Measurements from ENCODE around the gene PSMG3. TPM values are rescaled to one million over a fixed set of nuclear protein-coding genes. Genes with fewer than 3 reads are reported as not detected.

PSMG3 gene
- total RNA-seq, 1 donor from 2014 or later: 11.2 TPM

DNA sequence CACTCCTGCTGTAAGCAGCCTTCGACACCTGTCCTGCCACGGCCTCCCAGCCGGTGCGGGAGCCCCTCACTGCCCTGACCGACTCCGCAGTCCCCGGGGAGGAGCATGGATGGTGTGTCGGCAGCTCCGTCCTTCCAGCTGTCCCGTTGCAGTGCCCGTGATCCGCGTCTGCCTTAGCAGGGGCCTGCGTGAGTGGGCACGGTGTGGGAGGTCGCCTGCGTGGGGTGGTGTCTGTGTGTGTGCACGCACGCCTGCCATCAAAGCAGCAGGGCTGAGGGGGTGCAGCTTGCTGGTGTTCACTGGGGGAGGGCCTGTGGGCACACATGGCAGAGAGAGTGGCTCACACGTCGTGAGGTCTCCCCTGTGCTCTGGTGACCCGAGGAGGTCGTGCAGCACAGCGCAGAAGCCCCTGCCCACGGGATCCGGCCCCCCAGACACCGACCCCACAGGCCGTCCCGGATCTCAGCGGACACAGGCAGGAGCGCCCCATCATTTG is 29.0 kb downstream of the PSMG3 start:
- Histone ChIP-seq H3K9me3 (replicated peaks) (no peaks in the 10 kb centered on the region), H3K27ac (replicated peaks) (no peak overlapping the region), H3K4me1 (peaks cover 64% of the 10 kb centered on the region), H3K4me3 (no peak overlapping the region), H3K36me3 (peaks cover 54% of the 10 kb centered on the region), H3K27me3 (ENCODE audit: low read depth) (no peaks in the 10 kb centered on the region)
- TF ChIP-seq, protein P1, sequence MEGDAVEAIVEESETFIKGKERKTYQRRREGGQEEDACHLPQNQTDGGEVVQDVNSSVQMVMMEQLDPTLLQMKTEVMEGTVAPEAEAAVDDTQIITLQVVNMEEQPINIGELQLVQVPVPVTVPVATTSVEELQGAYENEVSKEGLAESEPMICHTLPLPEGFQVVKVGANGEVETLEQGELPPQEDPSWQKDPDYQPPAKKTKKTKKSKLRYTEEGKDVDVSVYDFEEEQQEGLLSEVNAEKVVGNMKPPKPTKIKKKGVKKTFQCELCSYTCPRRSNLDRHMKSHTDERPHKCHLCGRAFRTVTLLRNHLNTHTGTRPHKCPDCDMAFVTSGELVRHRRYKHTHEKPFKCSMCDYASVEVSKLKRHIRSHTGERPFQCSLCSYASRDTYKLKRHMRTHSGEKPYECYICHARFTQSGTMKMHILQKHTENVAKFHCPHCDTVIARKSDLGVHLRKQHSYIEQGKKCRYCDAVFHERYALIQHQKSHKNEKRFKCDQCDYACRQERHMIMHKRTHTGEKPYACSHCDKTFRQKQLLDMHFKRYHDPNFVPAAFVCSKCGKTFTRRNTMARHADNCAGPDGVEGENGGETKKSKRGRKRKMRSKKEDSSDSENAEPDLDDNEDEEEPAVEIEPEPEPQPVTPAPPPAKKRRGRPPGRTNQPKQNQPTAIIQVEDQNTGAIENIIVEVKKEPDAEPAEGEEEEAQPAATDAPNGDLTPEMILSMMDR (IDR thresholded peaks at IDR 0.05; ENCODE audit: borderline replicate concordance): no peak
- intact Hi-C loops (cut with micrococcal nuclease): no loop called here
- DNase-seq: no peak

DNA sequence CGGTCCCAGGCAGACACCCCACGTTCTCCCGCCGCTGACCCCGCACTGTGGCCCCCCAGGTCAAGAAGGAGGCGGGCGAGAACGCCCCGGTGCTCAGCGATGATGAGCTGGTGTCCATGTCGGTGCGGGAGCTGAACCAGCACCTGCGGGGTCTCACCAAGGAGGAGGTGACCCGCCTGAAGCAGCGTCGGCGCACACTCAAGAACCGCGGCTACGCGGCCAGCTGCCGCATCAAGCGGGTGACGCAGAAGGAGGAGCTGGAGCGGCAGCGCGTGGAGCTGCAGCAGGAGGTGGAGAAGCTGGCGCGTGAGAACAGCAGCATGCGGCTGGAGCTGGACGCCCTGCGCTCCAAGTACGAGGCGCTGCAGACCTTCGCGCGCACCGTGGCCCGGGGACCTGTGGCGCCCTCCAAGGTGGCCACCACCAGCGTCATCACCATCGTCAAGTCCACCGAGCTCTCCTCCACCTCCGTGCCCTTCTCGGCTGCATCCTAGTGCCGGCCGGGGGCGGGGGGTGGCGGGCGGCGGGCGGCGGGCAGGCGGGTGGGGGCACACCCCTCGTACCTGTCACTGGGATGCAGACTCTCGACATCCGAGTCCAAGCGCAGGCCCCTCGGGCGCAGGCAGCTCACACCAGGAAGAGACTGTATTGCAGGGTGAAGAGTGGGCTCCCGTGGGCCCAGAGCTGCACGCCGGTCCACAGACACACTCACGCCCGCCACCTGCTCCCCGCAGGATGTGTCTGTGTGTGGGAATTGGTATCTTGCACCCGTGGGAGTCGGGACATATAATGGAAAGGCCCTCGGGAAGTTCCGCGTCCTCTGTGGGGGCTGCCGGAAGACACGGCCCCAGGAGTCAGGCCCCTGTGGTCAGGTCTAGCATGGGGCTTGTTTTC is 29.7 kb downstream of the PSMG3 start:
- no peaks in the 10 kb centered on the region for H3K27me3 ChIP-seq (ENCODE audit: low read depth)
- DNase-seq: no peak
- peak overlapping the region; percentile 99 for H3K27ac ChIP-seq (replicated peaks)
- peaks cover 64% of the 10 kb centered on the region for H3K4me1 ChIP-seq
- intact Hi-C loops (cut with micrococcal nuclease): no loop called here
- TF ChIP-seq, protein P1 (IDR thresholded peaks at IDR 0.05; ENCODE audit: borderline replicate concordance): no peak
- H3K4me3 ChIP-seq: no peak overlapping the region
- H3K9me3 ChIP-seq (replicated peaks): no peaks in the 10 kb centered on the region
- peaks cover 54% of the 10 kb centered on the region for H3K36me3 ChIP-seq

DNA sequence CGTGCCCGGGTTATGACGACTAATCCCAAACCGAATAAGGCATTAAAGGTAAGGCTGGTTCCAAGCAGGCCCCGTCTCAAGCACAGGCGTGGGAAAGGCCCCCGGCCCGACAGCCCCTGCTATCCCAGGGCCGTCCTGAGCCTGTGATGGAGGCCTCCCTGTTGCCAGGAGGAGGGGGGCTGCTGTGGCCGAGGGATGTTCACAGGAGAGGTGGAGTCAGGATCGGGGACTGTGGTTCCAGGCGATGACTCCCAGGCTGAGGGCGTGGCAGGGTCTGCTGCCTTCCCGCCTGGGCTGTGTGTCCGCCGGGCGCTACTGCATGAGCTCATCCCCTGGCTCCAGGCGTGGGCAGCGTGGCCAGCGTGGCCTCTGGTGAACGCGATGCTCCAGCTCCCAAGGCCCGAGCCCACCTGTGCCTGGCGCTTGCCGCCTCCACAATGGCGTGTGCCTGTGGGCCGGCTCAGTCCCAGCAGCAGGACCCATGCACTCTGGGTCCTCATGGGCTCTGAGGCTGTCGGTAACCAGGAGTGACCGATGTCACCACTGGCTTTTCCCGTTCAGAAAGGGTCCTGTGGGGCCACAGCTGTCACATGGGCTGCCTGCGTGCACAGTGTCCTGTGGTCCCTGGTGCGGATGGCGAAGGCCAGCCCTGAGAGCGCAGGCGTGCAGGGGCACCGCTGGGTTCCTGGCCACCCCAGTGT is 30.5 kb downstream of the PSMG3 start:
- intact Hi-C loops (cut with micrococcal nuclease): no loop called here
- no peak for DNase-seq
- TF ChIP-seq, protein P1 (IDR thresholded peaks at IDR 0.05; ENCODE audit: borderline replicate concordance): no peak
- Histone ChIP-seq H3K27ac (replicated peaks) (peak overlapping the region; percentile 99), H3K9me3 (replicated peaks) (no peaks in the 10 kb centered on the region), H3K4me1 (peaks cover 71% of the 10 kb centered on the region), H3K4me3 (peak overlapping the region; percentile 72), H3K27me3 (ENCODE audit: low read depth) (no peaks in the 10 kb centered on the region), H3K36me3 (peaks cover 51% of the 10 kb centered on the region)

DNA sequence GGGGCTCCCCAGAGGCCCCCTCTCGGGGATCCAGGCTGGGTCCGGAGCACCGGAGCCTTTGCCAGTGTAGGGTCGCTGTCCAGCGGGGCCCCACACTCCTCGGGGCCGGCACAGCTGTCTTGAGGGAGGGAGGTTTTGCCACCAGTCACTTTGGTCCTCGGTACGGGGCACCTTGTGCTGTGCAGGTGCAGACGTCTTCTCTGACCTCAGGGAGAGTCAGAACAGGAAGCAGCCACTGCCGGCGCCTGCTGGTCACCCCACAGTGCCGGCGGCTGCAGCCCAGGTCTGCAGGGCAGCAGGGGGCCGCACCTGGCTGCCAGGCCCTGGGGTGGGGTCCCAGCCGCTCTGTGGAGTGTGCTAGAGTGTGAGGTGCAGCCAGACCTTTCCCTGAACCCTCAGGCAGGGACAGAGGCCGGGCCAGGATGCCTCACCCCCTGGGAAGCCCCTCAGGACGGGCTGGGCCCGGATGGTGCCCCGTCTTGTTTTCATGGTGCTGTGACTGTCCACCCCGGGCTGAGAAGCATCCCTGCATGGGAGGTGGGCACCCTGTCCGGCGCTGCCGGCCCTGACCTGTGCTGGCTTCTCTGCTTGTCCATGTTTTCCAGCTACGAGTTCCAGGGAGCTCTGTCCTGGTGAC is 31.2 kb downstream of the PSMG3 start:
- H3K9me3 ChIP-seq (replicated peaks): no peaks in the 10 kb centered on the region
- H3K36me3 ChIP-seq: peaks cover 45% of the 10 kb centered on the region
- H3K4me3 ChIP-seq: peak overlapping the region; percentile 72
- TF ChIP-seq, protein P1 (IDR thresholded peaks at IDR 0.05; ENCODE audit: borderline replicate concordance): no peak
- no peaks in the 10 kb centered on the region for H3K27me3 ChIP-seq (ENCODE audit: low read depth)
- no peak for DNase-seq
- peak overlapping the region; percentile 99 for H3K27ac ChIP-seq (replicated peaks)
- intact Hi-C loops (cut with micrococcal nuclease): no loop called here
- H3K4me1 ChIP-seq: peaks cover 72% of the 10 kb centered on the region

All from left ventricle myocardium inferior (tissue), 1 donor.